SU-DHL-6 (cell line): ENCODE results near the gene LCORL.

ENCODE experiments used
- H2AFZ ChIP-seq: fragments of 200-600 bp; sonication (generic); 2 replicates; pipeline ENCODE4 v1.6.1; 2014; ENCODE audit warnings: low read depth, mild to moderate bottlenecking, moderate library complexity, mixed read lengths, antibody characterized with exemption, low read length; ENCODE audit not compliant: severe bottlenecking
- H3F3A ChIP-seq: fragments of 200-600 bp; shearing (Covaris generic); 2 replicates; pipeline ENCODE4 v1.6.0; 2016; ENCODE audit warnings: antibody characterized with exemption, mild to moderate bottlenecking; ENCODE audit not compliant: insufficient read depth
- H3K27ac ChIP-seq: fragments of 200-600 bp; sonication (generic); 2 replicates; pipeline ENCODE4 v1.5.1; 2016; ENCODE audit warnings: low read depth, mild to moderate bottlenecking, low read length, moderate library complexity, mixed read lengths
- H3K27me3 ChIP-seq: fragments of 200-600 bp; sonication (generic), shearing (Covaris generic); 2 replicates; pipeline ENCODE4 v1.6.0; 2014; ENCODE audit warnings: mild to moderate bottlenecking, low read length
- H3K36me3 ChIP-seq: fragments of 200-600 bp; sonication (generic); 2 replicates; pipeline ENCODE4 v1.6.1; 2014; ENCODE audit warnings: mild to moderate bottlenecking, low read length, mixed read lengths
- H3K4me2 ChIP-seq: fragments of 300-600, 200-600 bp; shearing (Covaris generic), sonication (generic); 2 replicates; pipeline ENCODE4 v1.6.0; 2014; ENCODE audit warnings: low read length, low read depth, mild to moderate bottlenecking; ENCODE audit not compliant: poor library complexity, severe bottlenecking
- H3K4me3 ChIP-seq: fragments of 200-600 bp; sonication (generic); 2 replicates; pipeline ENCODE4 v1.5.1; 2014; ENCODE audit warnings: antibody characterized with exemption, low read length, mild to moderate bottlenecking, mixed read lengths; ENCODE audit not compliant: insufficient read depth, poor library complexity, severe bottlenecking
- H3K79me2 ChIP-seq: fragments of 200-600 bp; sonication (generic); 2 replicates; pipeline ENCODE4 v1.6.1; 2014; ENCODE audit warnings: mild to moderate bottlenecking, low read length, moderate library complexity; ENCODE audit not compliant: insufficient read depth
- H3K9ac ChIP-seq: fragments of 200-600 bp; sonication (generic); 2 replicates; pipeline ENCODE4 v1.7.0; 2014; ENCODE audit warnings: mild to moderate bottlenecking, low read length
- H3K9me2 ChIP-seq: fragments of 200-600 bp; sonication (generic); replicated peaks from 2 replicates; pipeline ENCODE4 v1.6.1; 2014; ENCODE audit warnings: low read length; ENCODE audit not compliant: insufficient read depth
- H3K9me3 ChIP-seq: fragments of 200-600 bp; sonication (generic); 2 replicates; pipeline ENCODE4 v1.6.1; 2014; ENCODE audit warnings: low read length, mixed read lengths; ENCODE audit not compliant: insufficient read depth
- H4K20me1 ChIP-seq: fragments of 200-600 bp; sonication (generic); 2 replicates; pipeline ENCODE4 v1.6.1; 2014; ENCODE audit warnings: low read depth, mild to moderate bottlenecking, antibody characterized with exemption, low read length, moderate library complexity, mixed read lengths
- CTCF ChIP-seq: fragments of 200-600 bp; sonication (generic); IDR thresholded peaks from one replicate; pipeline ENCODE4 v1.5.1; 2017; ENCODE audit warnings: antibody characterized with exemption, mild to moderate bottlenecking, low read length, moderate library complexity; ENCODE audit not compliant: insufficient read depth, poor library complexity, severe bottlenecking
- EZH2phosphoT487 ChIP-seq: fragments of 200-600 bp; sonication (generic), shearing (Covaris generic); conservative IDR thresholded peaks from 2 replicates; pipeline ENCODE4 v1.6.1; 2018; ENCODE audit warnings: mild to moderate bottlenecking, antibody characterized with exemption, low read length, moderate library complexity, mixed read lengths

Gene LCORL

GRCh38 chr4:17968721-17969120, 52.8 kb downstream of the LCORL start:
- Histone ChIP-seq H3K36me3 (no peaks in the 10 kb centered on the region), H3K9ac (no peak overlapping the region), H3K27me3 (no peaks in the 10 kb centered on the region), H3K79me2 (peaks cover 40% of the 10 kb centered on the region), H2AFZ (no peak overlapping the region), H3K9me3 (no peaks in the 10 kb centered on the region), H3K4me3 (no peak overlapping the region), H3F3A (no peaks in the 10 kb centered on the region), H3K4me2 (no peak overlapping the region), H3K9me2 (no peaks in the 10 kb centered on the region), H4K20me1 (peaks cover 12% of the 10 kb centered on the region; the same call in 1 of the 2 replicates), H3K27ac (no peak overlapping the region)
- no peak for TF ChIP-seq EZH2phosphoT487
- no peak for TF ChIP-seq CTCF

DNA sequence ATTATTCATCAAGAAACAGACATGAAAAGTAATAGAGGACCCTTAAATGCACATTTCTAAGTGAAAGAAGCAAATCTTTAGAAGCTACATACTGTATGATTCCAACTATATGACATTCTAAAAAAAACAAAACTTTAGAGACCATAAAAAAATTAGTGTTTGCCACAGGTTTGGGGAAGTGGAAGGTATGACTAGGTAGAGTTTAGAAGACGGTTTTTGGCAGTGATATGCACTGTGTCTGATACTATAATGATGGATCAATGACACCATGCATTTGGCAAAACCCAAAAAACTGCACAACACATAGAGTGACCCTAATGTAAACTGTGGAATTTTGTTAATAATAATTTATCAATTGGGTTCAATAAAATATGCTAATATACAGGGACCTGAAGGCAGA, 54.5 kb downstream of the LCORL start:
- no peak overlapping the region for H3K4me3 ChIP-seq
- H4K20me1 ChIP-seq = peaks cover 12% of the 10 kb centered on the region; the same call in 1 of the 2 replicates
- H3K27ac ChIP-seq = no peak overlapping the region
- no peak overlapping the region for H3K9ac ChIP-seq
- no peak overlapping the region for H3K4me2 ChIP-seq
- H3K36me3 ChIP-seq = no peaks in the 10 kb centered on the region
- H3K9me2 ChIP-seq = no peaks in the 10 kb centered on the region
- no peaks in the 10 kb centered on the region for H3K9me3 ChIP-seq
- no peak overlapping the region for H2AFZ ChIP-seq
- H3K79me2 ChIP-seq = peaks cover 40% of the 10 kb centered on the region
- no peaks in the 10 kb centered on the region for H3F3A ChIP-seq
- no peaks in the 10 kb centered on the region for H3K27me3 ChIP-seq
- TF ChIP-seq EZH2phosphoT487 = no peak
- no peak for TF ChIP-seq CTCF

- Histone ChIP-seq H3K27me3 (no peaks in the 10 kb centered on the region), H3K79me2 (peaks cover 37% of the 10 kb centered on the region), H4K20me1 (peaks cover 12% of the 10 kb centered on the region; the same call in 1 of the 2 replicates), H2AFZ (no peak overlapping the region), H3K36me3 (peaks cover 5% of the 10 kb centered on the region), H3K9me2 (no peaks in the 10 kb centered on the region), H3F3A (no peaks in the 10 kb centered on the region), H3K4me3 (no peak overlapping the region), H3K9me3 (no peaks in the 10 kb centered on the region), H3K27ac (no peak overlapping the region), H3K9ac (no peak overlapping the region), H3K4me2 (no peak overlapping the region)
- TF ChIP-seq CTCF (no peak), EZH2phosphoT487 (no peak)
Measured at GRCh38 chr4:17966312-17966711, 55.2 kb downstream of the LCORL start.
